HG03575 (cell line): ENCODE measurements around the gene KIRREL3.

Source experiments
- ATAC-seq: cut with Tn5 transposase; IDR thresholded peaks from one replicate; pipeline ENCODE4 v1.9.1; 2021; ENCODE audit not compliant: unreplicated experiment, insufficient number of reproducible peaks, low FRiP score; ENCODE audit errors: extremely low read depth

KIRREL3 gene

DNA sequence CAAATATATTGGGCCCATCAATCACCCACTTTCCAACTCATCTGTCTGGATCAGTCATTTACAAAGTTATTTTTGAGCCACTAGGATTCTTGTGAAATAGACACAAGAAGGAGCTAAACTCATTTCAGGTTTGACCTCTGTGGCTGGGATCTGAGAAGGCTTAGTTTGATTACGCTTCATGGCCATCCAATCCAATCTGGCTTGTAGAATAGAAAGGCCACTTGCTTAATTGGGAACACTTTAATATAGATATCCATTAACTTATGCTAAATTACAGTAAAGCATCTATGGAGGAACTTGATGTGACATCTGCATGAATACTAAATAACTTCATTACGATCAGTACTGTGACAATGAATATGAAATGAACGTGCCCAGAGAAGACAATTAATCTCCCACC is 360.9 kb downstream of the KIRREL3 start:
- ATAC-seq = no peak

DNA sequence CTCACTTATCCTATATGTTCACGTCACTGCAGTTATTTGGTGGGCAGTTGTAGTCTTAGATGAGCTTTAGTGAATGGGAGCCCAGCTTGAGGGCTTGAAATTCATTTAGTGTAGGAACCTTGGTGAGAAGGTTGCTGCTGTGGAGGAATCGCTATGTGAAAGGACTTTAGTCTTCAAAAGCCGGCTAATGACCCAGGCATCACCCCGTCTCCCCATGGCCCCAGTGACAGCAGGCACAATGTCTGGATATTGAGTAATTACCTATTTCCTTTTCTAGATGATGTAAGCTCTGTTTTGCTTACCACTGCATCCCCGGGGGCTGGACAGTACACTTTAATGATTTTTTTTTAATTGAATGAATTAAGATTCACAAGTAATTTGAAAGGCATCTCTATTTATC is 361.9 kb downstream of the KIRREL3 start:
- no peak for ATAC-seq

DNA sequence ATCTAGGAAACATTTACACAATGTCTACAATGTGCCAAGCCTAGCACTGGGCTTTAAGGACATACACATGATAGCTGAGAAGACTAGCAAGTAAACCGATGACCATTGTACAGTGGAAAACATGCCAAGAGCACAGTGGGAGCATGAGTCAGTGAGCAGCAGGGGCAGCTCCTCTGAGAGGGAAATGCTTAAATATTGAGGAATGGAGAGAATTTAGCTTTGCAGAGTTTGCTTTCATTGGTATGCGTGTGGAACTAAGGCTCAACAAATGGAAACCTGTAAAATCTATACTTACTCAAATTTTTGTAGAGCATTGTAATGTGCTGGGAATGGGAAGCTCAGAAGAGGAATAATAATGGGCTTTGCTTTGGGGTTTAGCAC is 362.8 kb downstream of the KIRREL3 start:
- ATAC-seq = no peak

DNA sequence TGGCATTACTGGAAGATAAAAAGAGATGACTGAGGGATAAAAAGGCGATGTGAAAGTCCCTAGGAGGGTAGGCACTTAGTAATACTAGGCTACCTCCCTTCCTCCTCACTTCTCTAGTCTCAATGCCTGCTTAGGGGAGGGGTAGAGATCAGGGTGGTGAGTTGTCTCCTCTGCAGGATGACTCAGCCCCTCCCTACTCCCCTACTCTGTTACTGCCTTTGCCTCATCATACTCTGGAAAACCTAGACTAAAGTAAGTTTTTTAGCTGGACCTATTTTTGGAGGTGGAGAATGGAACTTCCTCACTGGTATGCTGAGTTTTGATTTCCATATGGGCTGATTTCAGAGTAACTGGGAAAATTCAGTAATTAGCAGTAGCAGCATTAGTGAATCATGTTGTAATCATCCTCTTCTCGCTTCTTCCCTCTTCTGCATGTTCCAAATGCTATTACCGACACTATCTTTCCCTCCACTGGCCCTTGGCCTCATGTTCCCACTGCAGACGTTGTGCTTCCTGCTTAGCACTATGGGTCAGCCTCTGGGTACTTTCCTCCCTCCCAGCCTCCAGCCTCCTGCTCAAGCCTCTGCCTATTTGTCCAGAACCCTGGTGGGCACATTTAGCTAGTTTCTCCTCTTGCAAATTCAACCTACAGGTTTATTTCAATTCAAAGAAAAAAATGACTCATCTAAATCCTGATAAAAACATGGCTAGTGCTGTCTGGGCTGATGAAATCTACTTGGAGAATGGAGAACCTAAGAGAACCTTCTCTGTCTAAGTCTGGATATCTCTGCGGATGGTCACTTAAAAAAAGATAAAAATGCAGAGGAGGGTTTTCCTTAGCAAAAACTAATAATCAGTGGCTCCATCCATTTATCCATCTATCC is 363.4 kb downstream of the KIRREL3 start:
- no peak for ATAC-seq

DNA sequence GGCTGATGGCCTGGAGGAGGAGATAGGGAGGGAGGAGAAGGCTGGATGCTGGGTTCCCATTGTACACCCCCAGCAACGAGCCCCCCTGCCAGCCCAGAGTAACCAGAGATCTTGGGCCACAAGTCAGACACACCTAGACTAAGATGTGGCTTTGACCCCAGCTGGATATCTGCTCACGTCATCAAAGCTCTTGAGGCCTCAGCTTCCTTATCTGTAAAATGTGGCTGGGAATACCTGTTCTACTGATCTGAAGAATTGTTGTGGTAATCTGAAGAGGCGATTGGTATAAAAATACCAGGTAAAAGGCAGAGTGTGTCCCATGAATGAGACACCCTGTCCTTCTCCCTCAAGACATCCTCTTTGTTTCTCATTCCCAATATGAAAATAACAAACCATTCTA is 365.1 kb downstream of the KIRREL3 start:
- no peak for ATAC-seq

DNA sequence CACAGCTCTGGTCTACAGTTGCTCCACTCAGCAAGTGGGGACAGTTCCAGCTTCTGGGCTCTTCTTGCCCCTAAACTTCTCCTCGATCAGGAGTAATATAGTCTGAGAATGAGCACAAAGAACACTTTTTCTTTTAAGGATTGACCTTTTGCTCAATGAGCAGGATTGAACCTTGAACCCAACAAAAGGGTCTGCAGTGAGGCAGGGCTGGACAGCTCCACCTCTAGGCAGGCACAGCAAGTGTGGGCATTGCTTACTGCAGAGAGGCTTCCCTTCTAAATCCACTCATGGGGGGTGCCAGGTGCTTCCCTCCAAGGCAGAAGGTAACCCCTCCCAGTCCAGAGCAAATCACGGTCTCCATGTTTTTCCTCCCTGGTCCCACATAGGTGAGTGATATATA is 365.6 kb downstream of the KIRREL3 start:
- no peak for ATAC-seq

DNA sequence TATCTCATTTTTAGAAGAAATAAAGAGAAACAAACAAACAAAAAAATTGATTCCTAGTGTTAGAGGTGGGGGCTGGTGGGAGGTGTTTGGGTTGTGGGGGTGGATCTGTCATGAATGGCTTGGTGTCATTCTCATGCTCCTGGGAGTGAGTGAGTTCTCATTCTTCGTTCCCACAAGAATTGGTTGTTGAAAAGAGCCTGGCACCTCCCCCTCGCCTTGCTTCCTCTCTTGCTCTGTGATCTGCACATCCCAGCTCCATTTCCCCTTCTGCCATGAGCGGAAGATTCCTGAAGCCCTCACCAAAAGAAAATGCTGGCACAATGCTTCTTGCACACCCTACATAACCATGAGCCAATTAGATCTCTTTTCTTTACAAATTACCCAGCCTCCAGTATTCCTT is 367.2 kb downstream of the KIRREL3 start:
- ATAC-seq = no peak

DNA sequence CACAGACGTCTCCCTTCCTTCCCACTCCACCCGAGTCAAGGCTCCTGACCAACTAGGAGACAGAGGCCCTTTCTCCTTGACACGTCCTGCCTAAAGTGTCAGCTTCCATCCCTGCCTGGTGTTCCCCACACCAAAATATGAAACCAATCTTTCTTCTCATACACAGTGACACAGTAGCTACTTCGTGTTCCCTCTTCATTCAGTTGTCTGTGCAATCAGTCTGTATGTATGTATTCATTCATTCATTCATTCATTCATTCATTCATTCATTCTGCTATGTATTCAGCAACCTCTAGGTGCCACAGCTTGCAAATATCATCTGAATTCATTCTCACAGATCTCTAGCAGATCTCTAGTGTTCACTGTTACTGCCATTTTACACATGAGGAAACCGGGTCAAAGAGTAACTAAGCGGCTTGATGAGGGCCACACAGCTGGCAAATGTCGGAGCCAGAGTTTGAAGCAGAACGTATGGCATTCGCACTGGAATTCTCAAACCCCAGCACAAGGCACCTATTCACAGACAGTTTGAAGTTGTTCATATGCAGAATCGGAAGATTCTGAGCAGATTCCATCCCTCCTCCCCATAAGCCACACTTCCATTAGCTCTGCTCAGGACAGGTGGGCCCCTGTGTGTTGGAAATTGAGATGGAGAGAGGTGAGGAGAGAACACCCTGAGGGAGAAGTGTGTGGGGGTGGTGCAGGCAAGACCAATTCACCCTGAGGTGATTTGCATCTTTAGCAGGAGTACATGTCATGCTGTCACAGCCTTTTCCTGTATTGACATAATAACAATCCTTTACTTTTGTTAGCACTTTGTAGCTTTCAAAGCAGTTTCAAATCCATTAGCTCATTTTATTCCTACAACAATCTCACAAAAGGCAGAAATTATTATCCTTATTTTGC is 369.4 kb downstream of the KIRREL3 start:
- ATAC-seq = no peak

DNA sequence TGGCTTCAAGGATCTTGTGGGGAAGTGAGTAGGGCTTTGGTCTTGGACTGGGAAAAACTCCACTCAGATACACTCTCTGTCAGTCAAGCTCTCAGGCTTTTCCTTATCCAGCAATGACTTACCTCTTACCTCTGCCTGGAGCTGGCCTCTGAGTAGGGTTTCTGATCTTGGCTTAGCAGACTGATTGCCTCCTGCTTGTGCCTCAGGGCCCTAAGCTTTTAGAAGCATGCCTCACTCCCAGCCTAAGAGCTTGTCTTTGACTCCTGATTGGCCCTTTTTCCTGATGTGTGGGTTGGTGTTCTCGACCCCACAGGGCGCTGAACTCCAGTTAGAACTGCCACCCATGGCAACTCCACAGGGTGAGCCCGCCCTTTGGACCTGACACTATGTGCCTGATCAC is 370.1 kb downstream of the KIRREL3 start:
- ATAC-seq = no peak

DNA sequence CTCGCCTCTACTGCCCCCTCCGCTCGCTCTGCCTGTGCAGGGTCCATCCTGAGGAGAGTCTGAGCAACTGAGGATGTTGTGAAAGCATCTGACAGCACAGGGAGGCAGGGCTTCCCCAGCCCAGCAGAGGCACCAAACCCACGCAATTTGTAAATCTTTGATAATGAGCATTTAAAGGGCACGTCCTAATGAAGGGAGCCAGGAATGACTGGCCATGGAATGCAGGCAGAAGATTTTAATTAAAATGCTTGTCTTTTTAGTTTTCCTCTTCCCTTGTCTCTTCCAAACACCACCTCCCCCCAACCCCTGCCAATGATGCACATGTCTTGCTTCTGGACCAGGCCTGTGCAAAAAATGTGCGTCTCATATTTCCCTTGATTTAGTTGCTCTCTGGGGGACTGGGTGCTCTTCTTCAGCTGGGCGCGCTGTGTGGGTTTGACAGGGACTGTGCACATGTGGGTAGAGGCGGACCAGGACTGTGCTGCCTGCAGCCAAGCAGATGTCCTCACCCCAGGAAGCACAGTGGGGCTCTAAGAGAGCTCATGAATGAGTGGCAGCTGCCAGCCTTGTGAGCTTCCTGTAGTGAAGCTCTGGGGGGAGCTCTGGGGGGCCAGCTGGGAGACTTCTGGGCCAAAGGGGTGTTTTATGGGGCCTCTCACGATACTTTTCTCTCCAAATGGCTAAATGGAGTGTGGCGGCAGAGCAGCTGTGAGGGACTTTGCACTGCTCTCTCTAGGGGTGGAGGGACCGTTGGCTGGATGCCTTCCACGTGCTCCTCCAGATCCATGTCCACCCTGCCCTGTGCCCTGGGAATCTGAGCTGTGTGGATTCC is 371.6 kb downstream of the KIRREL3 start:
- ATAC-seq = no peak

DNA sequence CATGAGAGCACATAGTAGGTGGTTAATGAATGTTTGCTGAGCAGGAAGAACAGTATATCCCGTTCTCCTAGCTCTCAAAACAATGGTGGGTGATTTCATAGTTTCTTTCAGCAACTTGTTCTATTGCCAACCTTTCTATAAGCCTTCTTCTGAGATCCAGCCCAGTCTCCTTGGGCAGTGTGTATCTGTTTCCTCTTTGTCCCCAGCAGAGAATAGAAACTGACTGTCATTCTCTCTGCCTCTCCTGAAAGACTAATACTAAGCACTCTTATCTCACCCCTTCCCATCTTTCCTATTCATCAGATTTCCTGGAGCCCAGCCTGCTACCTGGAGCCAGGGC is 372.1 kb downstream of the KIRREL3 start:
- ATAC-seq = no peak

DNA sequence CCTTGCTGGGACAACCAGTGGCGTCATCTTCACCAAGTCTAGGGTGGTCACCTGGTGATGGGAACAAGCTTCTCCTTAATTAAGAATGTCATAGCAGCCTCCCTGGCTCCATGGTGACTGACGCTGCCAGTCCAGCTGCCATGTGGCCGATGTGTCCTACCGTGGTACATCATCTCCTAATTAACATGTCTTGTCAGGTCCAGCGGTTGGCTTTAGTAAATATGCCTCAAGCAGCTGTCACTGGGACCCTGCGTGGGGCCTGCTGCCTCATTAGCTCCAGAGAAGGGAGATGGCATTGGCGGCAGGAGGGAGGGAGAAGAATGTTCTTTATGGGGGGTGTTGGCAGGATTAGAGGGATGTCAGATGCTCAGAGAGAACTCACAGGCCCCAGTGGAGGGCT is 373.1 kb downstream of the KIRREL3 start:
- no peak for ATAC-seq

DNA sequence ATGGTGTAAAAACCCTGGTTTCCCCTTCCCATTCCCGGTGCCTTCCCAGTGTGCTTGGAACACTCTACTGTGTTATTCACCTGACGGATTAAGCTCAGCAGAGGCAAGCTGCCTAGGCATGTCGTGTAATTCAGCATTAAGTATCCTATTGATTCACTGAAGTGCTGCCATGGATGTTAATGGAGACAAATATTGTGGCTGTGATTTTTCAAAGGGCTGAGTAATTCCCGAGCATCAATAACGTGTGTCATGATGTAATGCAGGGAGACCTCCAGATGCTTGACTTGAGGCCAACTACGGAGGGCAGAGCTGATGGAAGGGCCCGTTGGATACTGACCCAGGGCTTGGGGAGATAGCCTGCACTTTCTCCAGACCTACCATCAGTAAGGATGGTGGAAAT is 376.1 kb downstream of the KIRREL3 start:
- ATAC-seq = no peak

DNA sequence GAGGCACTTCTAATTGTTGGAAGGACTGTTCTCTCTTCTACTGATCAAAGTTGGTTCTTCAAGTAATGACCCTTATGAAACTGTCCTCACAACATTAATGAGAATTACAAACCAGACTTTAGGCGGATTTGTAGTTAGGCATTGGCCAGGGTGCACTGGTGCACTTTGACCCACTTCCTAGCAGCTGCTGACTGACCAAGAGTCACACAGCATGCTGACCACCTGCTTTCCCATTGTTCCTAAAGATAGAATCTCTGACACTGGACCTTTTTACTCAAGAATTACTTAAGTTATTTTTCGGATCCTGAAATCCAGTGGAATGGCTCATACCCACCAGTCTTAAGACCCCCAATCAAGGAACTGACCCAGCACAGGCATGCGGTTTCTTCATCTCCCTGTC is 381.1 kb downstream of the KIRREL3 start:
- ATAC-seq = no peak

DNA sequence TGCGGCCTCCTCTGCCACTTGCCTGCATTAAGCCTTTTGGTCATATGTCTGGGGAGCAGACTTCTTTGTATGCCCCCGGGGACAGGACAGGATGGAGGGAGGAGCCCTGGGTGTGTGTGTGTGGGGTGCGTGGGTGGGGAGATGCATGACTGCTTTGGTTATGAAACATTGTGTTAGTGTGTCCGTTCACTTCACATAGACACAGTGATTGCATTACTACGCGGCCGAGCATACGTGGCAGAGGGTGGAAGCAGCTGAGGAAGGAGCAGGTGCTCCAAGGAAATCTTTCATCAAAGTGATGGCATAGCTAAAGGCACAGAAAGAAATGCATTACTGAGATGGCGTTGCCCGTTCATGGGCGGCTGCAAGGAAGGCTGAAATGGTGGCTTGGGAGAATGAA is 384.7 kb downstream of the KIRREL3 start:
- ATAC-seq = no peak

DNA sequence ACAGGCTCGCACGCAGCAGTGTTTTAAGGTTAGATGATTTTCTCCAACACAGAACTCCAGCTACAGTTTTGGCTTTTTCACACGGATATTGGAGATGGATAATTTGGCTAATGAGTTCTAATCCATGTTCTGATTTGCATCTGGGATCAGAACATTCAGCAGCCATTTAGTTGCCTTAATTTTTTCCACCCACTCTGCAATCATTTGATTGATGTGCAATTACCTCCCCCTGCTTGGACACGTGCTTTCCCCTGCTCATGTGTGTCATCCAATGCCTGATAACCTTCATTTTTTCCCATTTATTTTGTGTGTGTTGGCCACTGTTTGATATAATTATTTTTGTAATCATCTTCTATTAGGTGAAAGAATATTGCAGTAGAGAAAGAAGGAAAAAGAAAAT is 387.3 kb downstream of the KIRREL3 start:
- no peak for ATAC-seq

DNA sequence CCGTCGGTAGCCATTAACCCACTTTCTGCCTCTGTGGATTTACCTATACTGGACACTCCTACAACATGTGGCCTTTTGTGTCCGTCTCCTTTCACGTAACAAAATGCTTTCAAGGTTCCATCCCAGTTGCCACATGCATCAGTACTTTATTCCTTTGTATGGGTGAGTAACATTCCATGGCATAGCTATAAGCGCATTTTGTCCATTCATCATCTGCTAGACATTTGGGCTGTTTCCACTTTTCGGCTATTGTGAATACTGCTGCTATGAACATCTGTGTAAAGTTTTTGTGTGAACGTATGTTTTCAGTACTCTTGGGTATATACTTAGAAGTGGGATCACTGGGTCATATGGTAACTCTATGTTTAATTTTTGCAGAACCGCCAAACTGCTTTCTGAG is 387.9 kb downstream of the KIRREL3 start:
- no peak for ATAC-seq

DNA sequence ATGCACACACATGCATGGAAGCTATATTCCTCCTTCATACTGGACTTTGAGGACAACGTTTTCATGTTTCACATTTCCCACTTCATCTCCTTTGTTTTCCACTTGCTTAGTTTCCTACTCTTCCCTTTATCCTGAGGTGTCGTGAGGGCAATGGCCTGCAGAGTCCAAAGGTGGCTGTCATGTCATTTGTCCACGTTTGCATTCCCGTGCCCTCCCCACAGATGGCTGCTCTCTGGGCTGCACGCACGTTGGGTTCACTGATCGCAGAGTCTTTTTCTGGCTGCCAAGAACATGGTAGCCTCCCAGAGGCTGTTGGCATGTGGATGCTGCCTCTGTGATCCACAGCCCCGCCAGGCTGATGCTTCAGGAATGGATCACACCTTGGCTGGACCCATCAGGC is 389.1 kb downstream of the KIRREL3 start:
- ATAC-seq = no peak

DNA sequence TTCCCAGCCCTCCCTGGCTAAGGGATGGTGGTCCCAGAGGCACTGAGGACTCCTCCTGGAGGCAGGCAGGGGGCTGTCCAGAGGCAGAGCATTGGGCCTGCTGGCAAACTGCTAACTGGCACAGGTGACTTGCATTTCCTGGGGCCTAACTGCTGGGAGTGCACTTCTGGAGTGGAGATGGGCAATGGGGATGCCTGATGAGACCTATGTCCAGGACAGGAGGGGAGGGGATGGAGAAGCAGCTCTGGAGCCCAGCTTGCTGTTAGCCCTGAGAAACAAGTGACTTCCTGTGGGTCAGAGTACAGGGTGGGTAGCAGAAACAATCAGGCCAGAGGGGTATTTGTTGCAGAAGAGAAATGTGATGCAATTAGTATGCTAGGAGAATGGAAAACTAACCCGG is 391.9 kb downstream of the KIRREL3 start:
- ATAC-seq = no peak
